Endothelial cell of umbilical vein (primary cell): ENCODE results near the gene RGS7.

ENCODE experiments used
- EZH2 ChIP-seq: IDR thresholded peaks from 2 replicates; pipeline ENCODE4 v1.6.1; 2012; ENCODE audit warnings: borderline replicate concordance, low read depth, mild to moderate bottlenecking, moderate library complexity, low read length, inconsistent platforms; ENCODE audit not compliant: severe bottlenecking
- POLR2A ChIP-seq: IDR thresholded peaks from 2 replicates; pipeline ENCODE4 v1.6.1; 2012; ENCODE audit warnings: low read depth, mild to moderate bottlenecking, control low read depth, low read length
- POLR2AphosphoS5 ChIP-seq: IDR thresholded peaks from 2 replicates; pipeline ENCODE4 v1.6.1; 2012; ENCODE audit warnings: low read depth, mild to moderate bottlenecking, control low read depth, low read length, moderate library complexity; ENCODE audit not compliant: insufficient read depth
- TF ChIP-seq, protein P1 (sequence below): IDR thresholded peaks from 2 replicates; pipeline ENCODE4 v1.6.1; 2011; ENCODE audit not compliant: insufficient read depth, insufficient read length
- TF ChIP-seq, protein P2 (sequence below), 2 donors: IDR thresholded peaks; 1 replicate in 1 of 2; 2 replicates in 1 of 2; pipeline ENCODE4 v1.5.1; 2011; ENCODE audit warnings: low read length in 2 of 2, mild to moderate bottlenecking in 2 of 2, moderate library complexity in 2 of 2, control low read depth in 1 of 2, inconsistent platforms in 1 of 2, low read depth in 1 of 2; ENCODE audit not compliant: insufficient read depth in 1 of 2; ENCODE audit errors: extremely low read depth in 1 of 2

DNA sequence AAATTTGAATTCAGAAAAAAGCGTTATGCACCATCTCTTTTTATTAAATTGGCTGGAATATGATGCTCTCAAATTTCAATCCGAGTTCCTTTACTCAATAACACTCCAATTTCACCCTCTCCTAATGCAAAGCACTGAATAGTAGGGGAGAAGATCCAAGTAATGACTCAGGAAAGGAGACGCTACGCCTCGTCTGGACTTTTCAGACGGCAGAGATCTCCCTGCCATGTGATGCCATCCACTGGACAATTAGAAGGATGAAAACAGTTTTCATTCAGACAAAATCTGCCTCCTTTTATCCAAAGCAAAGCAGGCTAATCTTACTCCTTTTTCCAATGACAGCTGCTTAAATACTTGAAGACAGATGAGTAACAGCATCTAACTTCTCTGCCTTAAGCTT is 502.6 kb downstream of the RGS7 start:
- TF ChIP-seq, protein P1, sequence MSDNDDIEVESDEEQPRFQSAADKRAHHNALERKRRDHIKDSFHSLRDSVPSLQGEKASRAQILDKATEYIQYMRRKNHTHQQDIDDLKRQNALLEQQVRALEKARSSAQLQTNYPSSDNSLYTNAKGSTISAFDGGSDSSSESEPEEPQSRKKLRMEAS: no peak
- TF ChIP-seq POLR2AphosphoS5: no peak
- no peak for TF ChIP-seq EZH2
- TF ChIP-seq, protein P2, sequence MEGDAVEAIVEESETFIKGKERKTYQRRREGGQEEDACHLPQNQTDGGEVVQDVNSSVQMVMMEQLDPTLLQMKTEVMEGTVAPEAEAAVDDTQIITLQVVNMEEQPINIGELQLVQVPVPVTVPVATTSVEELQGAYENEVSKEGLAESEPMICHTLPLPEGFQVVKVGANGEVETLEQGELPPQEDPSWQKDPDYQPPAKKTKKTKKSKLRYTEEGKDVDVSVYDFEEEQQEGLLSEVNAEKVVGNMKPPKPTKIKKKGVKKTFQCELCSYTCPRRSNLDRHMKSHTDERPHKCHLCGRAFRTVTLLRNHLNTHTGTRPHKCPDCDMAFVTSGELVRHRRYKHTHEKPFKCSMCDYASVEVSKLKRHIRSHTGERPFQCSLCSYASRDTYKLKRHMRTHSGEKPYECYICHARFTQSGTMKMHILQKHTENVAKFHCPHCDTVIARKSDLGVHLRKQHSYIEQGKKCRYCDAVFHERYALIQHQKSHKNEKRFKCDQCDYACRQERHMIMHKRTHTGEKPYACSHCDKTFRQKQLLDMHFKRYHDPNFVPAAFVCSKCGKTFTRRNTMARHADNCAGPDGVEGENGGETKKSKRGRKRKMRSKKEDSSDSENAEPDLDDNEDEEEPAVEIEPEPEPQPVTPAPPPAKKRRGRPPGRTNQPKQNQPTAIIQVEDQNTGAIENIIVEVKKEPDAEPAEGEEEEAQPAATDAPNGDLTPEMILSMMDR (IDR thresholded peaks at IDR 0.05; ENCODE audit: extremely low read depth in 1 of 2, insufficient read depth in 1 of 2, low read depth in 1 of 2, low read length in 2 of 2): no peak
- no peak for TF ChIP-seq POLR2A
